CD14-positive monocyte (primary cell): ENCODE results near the gene SMAD2. TPM values are rescaled to one million over a fixed set of nuclear protein-coding genes. Genes with fewer than 3 reads are reported as not detected.

Source experiments
- DNase-seq, 3 donors: peaks; one replicate each; pipeline ENCODE4 v3.0.0-alpha.2; 2011 to 2022
- H2AFZ ChIP-seq: 2 replicates; pipeline ENCODE4 v1.6.0; 2012; ENCODE audit warnings: mild to moderate bottlenecking, low read depth, low read length, inconsistent platforms; ENCODE audit not compliant: insufficient read depth, poor library complexity, severe bottlenecking
- H3K27ac ChIP-seq, 2 donors: 1 replicate in 1 of 2; 2 replicates in 1 of 2; pipeline ENCODE4 v1.5.1; 2012 to 2013; ENCODE audit warnings: low read length in 2 of 2, control low read depth in 1 of 2, inconsistent platforms in 1 of 2, low read depth in 1 of 2, mild to moderate bottlenecking in 1 of 2
- H3K27me3 ChIP-seq, 2 donors: one replicate each; pipeline versions ENCODE4 v1.6.0 to v1.6.1; 2011 to 2013; ENCODE audit warnings: low read length in 2 of 2; ENCODE audit not compliant: control insufficient read depth in 2 of 2, insufficient read depth in 2 of 2
- H3K36me3 ChIP-seq, 2 donors: replicated peaks in 1 of 2; 1 replicate in 1 of 2; 2 replicates in 1 of 2; pipeline versions ENCODE4 v1.5.1 to v1.6.1; 2012 to 2013; ENCODE audit warnings: low read length in 2 of 2, control low read depth in 1 of 2, inconsistent platforms in 1 of 2, mild to moderate bottlenecking in 1 of 2; ENCODE audit not compliant: insufficient read depth in 2 of 2, control insufficient read depth in 1 of 2
- H3K4me1 ChIP-seq, 2 donors: 1 replicate in 1 of 2; 2 replicates in 1 of 2; pipeline versions ENCODE4 v1.5.1 to v1.6.1; 2012 to 2013; ENCODE audit warnings: low read length in 2 of 2, control low read depth in 1 of 2, inconsistent platforms in 1 of 2, mild to moderate bottlenecking in 1 of 2, moderate library complexity in 1 of 2; ENCODE audit not compliant: insufficient read depth in 2 of 2, control insufficient read depth in 1 of 2
- H3K4me2 ChIP-seq: replicated peaks from 2 replicates; pipeline ENCODE3; 2012; ENCODE audit warnings: low read length, moderate library complexity, mild to moderate bottlenecking; ENCODE audit not compliant: poor library complexity, severe bottlenecking; ENCODE audit errors: extremely low read depth
- H3K4me3 ChIP-seq, 3 experiments: fragments of 200-600 bp in 1 of 3; sonication (generic) in 1 of 3; replicated peaks in 1 of 3; 1 replicate in 2 of 3; 2 replicates in 1 of 3; pipeline ENCODE4 v1.5.1; 2011 to 2013; ENCODE audit warnings: low read length in 3 of 3, mild to moderate bottlenecking in 3 of 3, control low read depth in 2 of 3, low read depth in 2 of 3, inconsistent platforms in 1 of 3, moderate library complexity in 1 of 3
- H3K79me2 ChIP-seq: 2 replicates; pipeline ENCODE4 v1.6.0; 2012; ENCODE audit warnings: mild to moderate bottlenecking, control low read depth, inconsistent platforms, low read length, moderate library complexity; ENCODE audit not compliant: insufficient read depth
- H3K9ac ChIP-seq: 2 replicates; pipeline ENCODE4 v1.6.0; 2017; ENCODE audit warnings: low read length, mild to moderate bottlenecking; ENCODE audit not compliant: insufficient read depth, poor library complexity, severe bottlenecking
- H3K9me3 ChIP-seq, 2 donors: replicated peaks in 1 of 2; 1 replicate in 1 of 2; 2 replicates in 1 of 2; pipeline versions ENCODE4 v1.5.1 to v1.6.1; 2012 to 2013; ENCODE audit warnings: low read length in 2 of 2, control low read depth in 1 of 2; ENCODE audit not compliant: control insufficient read depth in 1 of 2, insufficient read depth in 1 of 2
- H4K20me1 ChIP-seq: 2 replicates; pipeline ENCODE4 v1.6.0; 2012; ENCODE audit warnings: mild to moderate bottlenecking, low read length, control low read depth, moderate library complexity; ENCODE audit not compliant: insufficient read depth
- H3K27ac Mint-ChIP-seq, 7 donors: one replicate each; pipeline ENCODE4 v1.8.0; 2020; ENCODE audit warnings: mild to moderate bottlenecking in 7 of 7, mixed read lengths in 7 of 7, moderate library complexity in 6 of 7, inconsistent platforms in 2 of 7
- H3K27me3 Mint-ChIP-seq, 3 donors: one replicate each; pipeline ENCODE4 v1.8.0; 2021 to 2022; ENCODE audit warnings: low read depth in 3 of 3, mild to moderate bottlenecking in 3 of 3, mixed read lengths in 3 of 3, moderate library complexity in 3 of 3, inconsistent platforms in 1 of 3
- H3K36me3 Mint-ChIP-seq, 2 donors: one replicate each; pipeline ENCODE4 v1.8.0; 2020; ENCODE audit warnings: mixed read lengths in 2 of 2, inconsistent platforms in 1 of 2, mild to moderate bottlenecking in 1 of 2
- H3K4me1 Mint-ChIP-seq: one replicate; pipeline ENCODE4 v1.8.0; 2020; ENCODE audit warnings: mild to moderate bottlenecking, mixed read lengths
- H3K4me3 Mint-ChIP-seq, 2 donors: one replicate each; pipeline ENCODE4 v1.8.0; 2020; ENCODE audit warnings: mild to moderate bottlenecking in 2 of 2, mixed read lengths in 2 of 2, moderate library complexity in 1 of 2
- H3K9me3 Mint-ChIP-seq, 7 donors: one replicate each; pipeline ENCODE4 v1.8.0; 2020 to 2022; ENCODE audit warnings: mixed read lengths in 7 of 7, mild to moderate bottlenecking in 6 of 7, moderate library complexity in 6 of 7, inconsistent platforms in 2 of 7
- CTCF ChIP-seq: fragments of 200-600 bp; IDR thresholded peaks from one replicate; pipeline ENCODE4 v1.8.0; 2022; ENCODE audit warnings: antibody characterized with exemption, mild to moderate bottlenecking
- WGBS: methylation state at CpG from one replicate; pipeline ENCODE4 v1.1.5; 2013; ENCODE audit warnings: missing lambda C conversion rate; ENCODE audit not compliant: insufficient coverage; 5-methylcytosine and 5-hydroxymethylcytosine counted together
- intact Hi-C, 2 donors: fragments of 100-400 bp; cut with micrococcal nuclease; formaldehyde crosslinking; loops; one replicate each; pipeline versions ENCODE4 v1.15.0 to v1.15.1; 2023
- polyA plus RNA-seq, 3 donors: library from polyadenylated mRNA; depleted of rRNA in 1 of 3; unstranded in 2 of 3; stranded (reverse) in 1 of 3; fragments of 300-500 nt in 2 of 3; fragments of >200 nt in 1 of 3; fragmentation: Illumina TruSeq in 2 of 3; gene quantifications; 1 replicate in 2 of 3; 2 replicates in 1 of 3; pipeline ENCODE4 v1.2.3, GENCODE V29; 2012 to 2021

The SMAD2 gene
- polyA plus RNA-seq, 3 donors, result 48.1 to 72.6 (median 70.6) TPM

- Mint-ChIP-seq H3K9me3 (peaks cover 0 to 1% (median 0%) of the 10 kb centered on the region in 7 donors), H3K27ac (no peak overlapping the region), H3K4me3 (no peak overlapping the region), H3K27me3 (no peaks in the 10 kb centered on the region), H3K4me1 (no peaks in the 10 kb centered on the region), H3K36me3 (peaks cover 21 to 33% of the 10 kb centered on the region in 2 donors)
- Histone ChIP-seq H3K4me2 (no peak overlapping the region), H3K27ac (no peak overlapping the region), H3K4me1 (no peaks in the 10 kb centered on the region), H3K36me3 (peaks cover 5 to 49% of the 10 kb centered on the region in 2 donors), H3K9ac (no peak overlapping the region), H4K20me1 (no peaks in the 10 kb centered on the region), H3K9me3 (no peaks in the 10 kb centered on the region), H3K27me3 (no peaks in the 10 kb centered on the region), H3K4me3 (no peak overlapping the region), H2AFZ (no peak overlapping the region), H3K79me2 (no peaks in the 10 kb centered on the region)
- no peak for DNase-seq
- WGBS, result 100% methylated on average over 1 of the region's 5 CpGs
- intact Hi-C loops, result no loop called here
- no peak for TF ChIP-seq CTCF
Measured at GRCh38 chr18:47826157-47827074, 104.0 kb downstream of the SMAD2 start.

GRCh38 chr18:47821314-47821713 is 109.1 kb downstream of the SMAD2 start:
- WGBS, result 100% methylated on average over 1 of the region's 3 CpGs
- Histone ChIP-seq H3K4me1 (no peaks in the 10 kb centered on the region), H3K9ac (no peak overlapping the region), H3K4me3 (no peak overlapping the region), H3K79me2 (no peaks in the 10 kb centered on the region), H3K9me3 (no peaks in the 10 kb centered on the region), H3K36me3 (peaks cover 2 to 28% of the 10 kb centered on the region in 2 donors), H3K4me2 (no peak overlapping the region), H3K27ac (no peak overlapping the region), H2AFZ (no peak overlapping the region), H3K27me3 (no peaks in the 10 kb centered on the region), H4K20me1 (no peaks in the 10 kb centered on the region)
- Mint-ChIP-seq H3K4me1 (no peaks in the 10 kb centered on the region), H3K27me3 (no peaks in the 10 kb centered on the region), H3K4me3 (no peak overlapping the region), H3K27ac (no peak overlapping the region), H3K36me3 (peaks cover 11 to 20% of the 10 kb centered on the region in 2 donors), H3K9me3 (no peaks in the 10 kb centered on the region)
- DNase-seq, result no peak
- intact Hi-C loops, result no loop called here
- TF ChIP-seq CTCF, result no peak
